Measurements from ENCODE around the gene NYAP1.

GRCh38 chr7:100517305-100517704 is 33.6 kb downstream of the NYAP1 start:
- TF ChIP-seq EZH2 (IDR thresholded peaks at IDR 0.05; ENCODE audit: low read length) (no peak), CTCF (optimal IDR thresholded peaks at IDR 0.05 in 1 of 3, IDR thresholded peaks at IDR 0.05 in 1 of 3, conservative IDR thresholded peaks at IDR 0.05 in 1 of 3; ENCODE audit: extremely low read depth in 1 of 3, insufficient read depth in 2 of 3, low read length in 3 of 3) (no peak)
